Measurements from ENCODE around the gene KCNQ1OT1.

KCNQ1OT1 gene

GRCh38 chr11:2584812-2585565 is 114.8 kb downstream of the KCNQ1OT1 start:
- no peak for DNase-seq (ENCODE audit: low read depth in 1 of 2, low spot score in 1 of 2)

DNA sequence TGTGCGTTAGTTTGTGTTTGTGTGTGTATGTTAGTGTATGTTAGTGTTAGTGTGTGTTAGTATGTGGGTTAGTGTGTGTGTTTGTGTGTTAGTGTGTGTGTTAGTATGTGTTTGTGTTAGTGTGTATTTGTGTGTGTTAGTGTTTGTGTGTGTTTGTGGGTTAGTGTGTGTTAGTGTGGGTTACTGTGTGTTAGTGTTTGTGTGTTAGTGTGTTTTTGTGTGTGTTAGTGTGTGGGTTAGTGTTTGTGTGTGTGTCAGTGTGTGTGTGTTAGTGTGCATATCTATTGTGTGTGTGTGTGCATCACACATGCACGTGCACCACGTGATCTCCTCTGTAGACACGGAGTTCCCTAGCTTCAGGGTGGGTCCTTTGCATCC is 115.4 kb downstream of the KCNQ1OT1 start:
- DNase-seq (ENCODE audit: low read depth in 1 of 2, low spot score in 1 of 2), result no peak

GRCh38 chr11:2583605-2583958 is 116.2 kb downstream of the KCNQ1OT1 start:
- DNase-seq (ENCODE audit: low read depth in 1 of 2, low spot score in 1 of 2), result no peak

DNA sequence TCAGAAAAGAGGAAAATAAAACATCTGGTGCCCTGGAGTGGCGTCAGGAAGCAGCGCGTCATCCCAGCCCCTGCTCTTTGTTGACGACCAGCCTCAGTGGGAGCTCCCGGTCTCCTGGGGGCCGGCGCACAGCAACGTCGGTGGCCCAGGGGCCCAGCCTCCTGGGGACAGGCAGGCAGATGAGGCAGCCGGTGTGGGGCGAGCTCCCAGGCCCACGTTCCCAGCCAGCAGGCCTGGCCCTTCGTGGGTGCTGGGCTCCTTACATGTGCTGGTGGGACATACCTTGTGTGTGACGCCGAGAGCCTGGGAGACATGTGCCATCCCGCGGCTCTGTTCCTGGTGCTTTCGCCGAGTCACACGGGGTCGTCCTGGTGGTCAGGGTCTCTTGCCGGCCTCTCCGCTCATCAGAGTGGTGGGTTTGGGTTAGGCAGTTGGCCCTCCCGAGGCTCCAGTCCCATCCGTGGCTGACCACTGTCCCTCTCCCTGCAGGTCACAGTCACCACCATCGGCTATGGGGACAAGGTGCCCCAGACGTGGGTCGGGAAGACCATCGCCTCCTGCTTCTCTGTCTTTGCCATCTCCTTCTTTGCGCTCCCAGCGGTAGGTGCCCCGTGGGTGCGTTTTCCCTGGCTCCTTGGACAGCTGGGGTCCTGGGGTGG is 116.7 kb downstream of the KCNQ1OT1 start:
- DNase-seq (ENCODE audit: low read depth in 1 of 2, low spot score in 1 of 2), result no peak

- no peak for DNase-seq (ENCODE audit: low read depth in 1 of 2, low spot score in 1 of 2)
Observed at GRCh38 chr11:2582351-2582945, 117.3 kb downstream of the KCNQ1OT1 start.

DNA sequence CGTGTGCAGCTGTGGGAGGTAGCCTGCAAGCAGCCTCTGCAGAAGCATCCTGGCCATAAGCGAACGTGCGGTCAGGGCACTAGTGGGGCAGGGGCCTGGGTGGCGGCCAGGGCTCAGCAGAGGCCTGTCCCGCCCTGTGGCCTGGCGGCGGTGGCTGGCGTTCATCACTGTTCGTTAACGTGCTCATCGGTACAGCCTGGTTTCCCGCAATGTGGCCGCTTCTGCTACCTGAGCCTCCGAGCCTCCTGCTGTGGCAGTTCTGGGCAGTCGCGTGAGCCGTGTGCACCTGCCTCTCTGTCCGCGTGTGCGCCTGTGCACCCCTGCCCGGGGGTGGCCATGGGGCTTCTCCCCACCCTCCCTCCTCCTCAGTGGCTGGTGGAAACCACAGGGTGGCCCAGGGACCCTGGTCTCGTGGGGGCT is 117.9 kb downstream of the KCNQ1OT1 start:
- no peak for DNase-seq (ENCODE audit: low read depth in 1 of 2, low spot score in 1 of 2)

GRCh38 chr11:2581151-2581930 is 118.5 kb downstream of the KCNQ1OT1 start:
- no peak for DNase-seq (ENCODE audit: low read depth in 1 of 2, low spot score in 1 of 2)

DNA sequence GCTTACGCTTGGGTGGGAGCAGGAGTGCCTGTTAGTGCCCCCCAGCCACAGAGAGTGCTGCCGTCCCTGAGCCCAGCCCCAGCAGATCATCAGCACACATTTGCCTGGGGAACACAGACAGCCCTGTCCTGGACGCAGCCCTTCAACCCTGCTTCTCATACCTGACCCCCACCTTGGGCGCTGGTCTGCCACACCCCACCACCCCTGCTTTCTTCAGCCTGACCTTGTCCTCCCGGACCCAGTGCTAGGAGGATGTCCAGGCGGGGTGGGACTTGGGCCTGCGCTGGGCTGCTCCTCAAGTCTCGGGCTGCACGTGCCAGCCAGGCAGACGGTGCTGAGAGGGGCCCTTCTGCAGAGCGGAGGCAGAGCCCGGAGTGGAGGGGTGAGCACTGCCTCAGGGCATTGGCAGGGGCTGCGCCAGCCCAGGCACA is 119.2 kb downstream of the KCNQ1OT1 start:
- no peak for DNase-seq (ENCODE audit: low read depth in 1 of 2, low spot score in 1 of 2)

DNA sequence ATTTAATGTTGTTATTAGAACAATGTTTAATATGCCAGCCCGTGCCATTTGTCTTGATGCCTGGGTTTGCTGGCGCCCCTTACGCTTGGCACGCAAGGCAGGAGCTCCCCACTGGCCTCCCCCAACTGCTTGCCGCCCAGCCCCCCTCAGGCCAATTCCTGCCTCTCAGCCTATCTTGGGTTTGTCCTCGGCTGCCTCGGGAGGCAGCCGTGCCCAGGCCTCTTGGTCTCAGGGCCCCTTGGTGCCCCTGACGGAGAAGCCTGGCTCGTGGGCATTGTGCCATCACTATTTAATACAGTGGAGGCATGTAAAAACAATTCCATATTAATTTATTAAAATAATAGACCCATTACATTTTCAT is 119.8 kb downstream of the KCNQ1OT1 start:
- DNase-seq (ENCODE audit: low read depth in 1 of 2, low spot score in 1 of 2), result no peak

GRCh38 chr11:2579315-2580060 is 120.3 kb downstream of the KCNQ1OT1 start:
- DNase-seq (ENCODE audit: low read depth in 1 of 2, low spot score in 1 of 2), result no peak

GRCh38 chr11:2578929-2579270 is 120.9 kb downstream of the KCNQ1OT1 start:
- DNase-seq (ENCODE audit: low read depth in 1 of 2, low spot score in 1 of 2), result no peak

GRCh38 chr11:2577991-2578928 is 121.5 kb downstream of the KCNQ1OT1 start:
- no peak for DNase-seq (ENCODE audit: low read depth in 1 of 2, low spot score in 1 of 2)

GRCh38 chr11:2577031-2577990 is 122.5 kb downstream of the KCNQ1OT1 start:
- DNase-seq (ENCODE audit: low read depth in 1 of 2, low spot score in 1 of 2), result no peak

- DNase-seq (ENCODE audit: low read depth in 1 of 2, low spot score in 1 of 2), result no peak
Observed at GRCh38 chr11:2576549-2576948, 123.2 kb downstream of the KCNQ1OT1 start.

GRCh38 chr11:2576111-2576510 is 123.7 kb downstream of the KCNQ1OT1 start:
- DNase-seq (ENCODE audit: low read depth in 1 of 2, low spot score in 1 of 2), result no peak

GRCh38 chr11:2575591-2576051 is 124.2 kb downstream of the KCNQ1OT1 start:
- no peak for DNase-seq (ENCODE audit: low read depth in 1 of 2, low spot score in 1 of 2)

- no peak for DNase-seq (ENCODE audit: low read depth in 1 of 2, low spot score in 1 of 2)
Observed at GRCh38 chr11:2574553-2575535, 125.0 kb downstream of the KCNQ1OT1 start.

All from activated CD4-positive, alpha-beta T cell treated with anti-CD3 and anti-CD28 coated beads, Interleukin-2, amount 50 U/mL, for 24 hours (primary cell).